Activated T-cell treated with anti-CD3 and anti-CD28 coated beads, Interleukin-2, amount 50 U/mL, for 4 hours (primary cell): ENCODE measurements around the gene EFNA5. TPM values are rescaled to one million over a fixed set of nuclear protein-coding genes. Genes with fewer than 3 reads are reported as not detected.

Source experiments
- ATAC-seq, 2 donors: fragments of 200-7000 bp; cut with Tn5 transposase; one replicate each; pipeline ENCODE4 v1.10.0; 2021
- DNase-seq: peaks from one replicate; pipeline ENCODE4 v3.0.0-alpha.2; 2020
- H3K27me3 Mint-ChIP-seq: one replicate; pipeline ENCODE4 v1.8.0; 2021; ENCODE audit warnings: low read depth, mixed read lengths
- H3K36me3 Mint-ChIP-seq: one replicate; pipeline ENCODE4 v1.8.0; 2022; ENCODE audit warnings: mixed read lengths; ENCODE audit not compliant: insufficient read depth
- H3K4me1 Mint-ChIP-seq: one replicate; pipeline ENCODE4 v1.8.0; 2021; ENCODE audit warnings: low read depth, mixed read lengths
- H3K4me3 Mint-ChIP-seq: one replicate; pipeline ENCODE4 v1.8.0; 2021; ENCODE audit warnings: mild to moderate bottlenecking, moderate library complexity, mixed read lengths
- H3K9me3 Mint-ChIP-seq: one replicate; pipeline ENCODE4 v1.8.0; 2021; ENCODE audit warnings: mixed read lengths
- total RNA-seq, 3 donors: library from RNA; stranded (reverse); gene quantifications; one replicate each; pipeline ENCODE4 v1.2.1, GENCODE V29; 2021

EFNA5 gene
- total RNA-seq, 3 donors from 2014 or later: 0.13 to 0.24 TPM; not detected in 1

DNA sequence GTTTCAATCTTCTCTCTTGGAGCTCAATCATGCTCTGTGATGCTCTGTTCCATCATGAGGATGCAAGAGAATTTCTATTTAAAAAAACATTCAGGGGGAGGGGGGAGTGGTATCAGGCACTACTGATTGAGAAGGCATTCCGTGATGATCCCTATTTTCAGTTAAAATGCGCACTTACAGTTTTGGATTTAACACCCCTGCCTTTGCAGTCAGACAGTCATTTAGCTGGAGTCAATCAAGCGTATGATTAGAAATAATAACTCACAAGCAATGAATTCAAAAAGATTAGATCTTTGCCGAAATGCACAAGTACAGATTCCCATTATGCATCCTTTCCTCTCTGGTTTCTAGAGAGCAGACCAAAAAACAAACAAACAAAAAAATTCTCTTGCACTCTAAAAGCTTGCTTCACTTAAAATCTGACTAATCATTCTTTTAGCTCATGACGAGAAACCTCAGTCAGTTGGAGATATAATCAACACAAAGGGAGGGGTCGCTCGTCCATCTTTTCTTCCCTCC lies 55.4 kb downstream of the EFNA5 start:
- no peak for DNase-seq
- Mint-ChIP-seq H3K9me3 (no peaks in the 10 kb centered on the region), H3K4me3 (no peak overlapping the region), H3K36me3 (no peaks in the 10 kb centered on the region), H3K27me3 (peaks cover 7% of the 10 kb centered on the region), H3K4me1 (no peaks in the 10 kb centered on the region)
- ATAC-seq: no peak

DNA sequence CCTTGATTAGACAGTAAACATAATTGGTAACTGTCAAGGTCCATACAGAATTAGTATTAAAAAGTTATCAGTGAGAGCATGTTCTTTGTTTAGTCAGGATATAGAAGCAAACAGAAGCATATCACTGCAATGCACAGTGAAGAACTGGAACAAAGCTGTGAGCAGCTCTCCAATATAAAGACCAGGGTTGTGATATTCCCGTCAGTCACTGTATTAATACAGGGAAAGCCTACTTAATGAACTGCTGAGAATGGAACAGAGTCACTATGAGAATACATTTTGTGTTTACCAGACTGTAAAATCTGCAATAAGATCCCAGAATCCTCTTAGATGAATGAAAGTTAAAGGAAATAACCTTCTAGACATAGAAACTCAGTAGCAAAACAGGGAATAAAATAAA lies 58.2 kb downstream of the EFNA5 start:
- no peak overlapping the region for H3K4me3 Mint-ChIP-seq
- peaks cover 6% of the 10 kb centered on the region for H3K27me3 Mint-ChIP-seq
- no peak for ATAC-seq
- H3K9me3 Mint-ChIP-seq: no peaks in the 10 kb centered on the region
- DNase-seq: no peak
- no peaks in the 10 kb centered on the region for H3K36me3 Mint-ChIP-seq
- no peaks in the 10 kb centered on the region for H3K4me1 Mint-ChIP-seq

DNA sequence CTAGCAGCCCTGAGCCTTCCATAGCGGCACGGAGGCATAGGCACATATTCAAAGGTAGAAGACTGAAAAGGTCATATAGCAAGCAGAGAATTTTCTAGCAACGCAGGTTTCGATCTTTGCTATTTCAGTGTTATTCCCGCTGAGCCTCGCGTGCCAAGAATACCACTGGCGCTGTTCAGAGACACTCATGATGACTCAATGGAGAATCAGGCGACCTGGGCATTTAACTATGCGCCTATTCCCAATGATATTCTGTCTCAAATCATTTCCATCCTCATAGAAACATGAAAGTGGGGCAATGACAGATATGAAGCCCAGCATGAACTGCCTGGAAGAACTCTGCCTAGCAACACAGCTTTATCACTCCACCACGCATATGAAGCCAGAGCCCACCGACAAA lies 59.9 kb downstream of the EFNA5 start:
- no peaks in the 10 kb centered on the region for H3K9me3 Mint-ChIP-seq
- no peak overlapping the region for H3K4me3 Mint-ChIP-seq
- DNase-seq (no peak), ATAC-seq (no peak)
- H3K4me1 Mint-ChIP-seq: no peaks in the 10 kb centered on the region
- peaks cover 6% of the 10 kb centered on the region for H3K27me3 Mint-ChIP-seq
- H3K36me3 Mint-ChIP-seq: no peaks in the 10 kb centered on the region

DNA sequence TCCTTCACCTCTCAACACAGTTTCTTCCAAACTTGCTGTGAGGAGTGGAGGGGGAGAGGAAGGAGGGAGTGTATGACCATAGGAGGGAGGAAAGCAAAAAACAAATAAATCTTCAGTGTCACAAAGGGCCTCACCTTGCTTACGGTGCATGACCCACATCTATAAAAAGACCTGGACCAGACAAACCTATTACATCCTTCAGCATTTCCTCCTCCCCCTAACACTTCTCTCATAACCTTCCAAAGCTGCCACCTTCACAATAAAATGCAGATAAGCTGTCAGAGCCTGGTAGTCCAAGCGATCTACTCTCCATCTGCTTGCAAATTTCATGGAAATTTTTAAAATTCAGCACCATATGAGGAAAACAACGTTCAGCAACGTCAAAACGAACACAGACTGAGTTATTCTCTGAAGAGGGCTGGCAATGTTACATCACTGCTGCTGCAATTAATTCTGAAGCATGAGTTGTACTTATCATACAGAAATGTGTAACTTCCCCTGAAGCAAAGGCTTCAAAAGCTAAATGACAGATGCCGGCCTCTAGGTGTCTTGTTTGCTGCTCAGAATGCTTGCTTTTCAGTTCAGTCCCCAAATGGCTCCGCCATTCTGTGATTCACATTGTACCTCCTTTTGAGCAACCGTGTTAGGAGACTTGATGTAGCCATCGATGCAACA lies 62.9 kb downstream of the EFNA5 start:
- no peaks in the 10 kb centered on the region for H3K9me3 Mint-ChIP-seq
- H3K36me3 Mint-ChIP-seq: no peaks in the 10 kb centered on the region
- H3K4me1 Mint-ChIP-seq: no peaks in the 10 kb centered on the region
- ATAC-seq (no peak), DNase-seq (no peak)
- H3K27me3 Mint-ChIP-seq: peaks cover 6% of the 10 kb centered on the region
- H3K4me3 Mint-ChIP-seq: no peak overlapping the region

DNA sequence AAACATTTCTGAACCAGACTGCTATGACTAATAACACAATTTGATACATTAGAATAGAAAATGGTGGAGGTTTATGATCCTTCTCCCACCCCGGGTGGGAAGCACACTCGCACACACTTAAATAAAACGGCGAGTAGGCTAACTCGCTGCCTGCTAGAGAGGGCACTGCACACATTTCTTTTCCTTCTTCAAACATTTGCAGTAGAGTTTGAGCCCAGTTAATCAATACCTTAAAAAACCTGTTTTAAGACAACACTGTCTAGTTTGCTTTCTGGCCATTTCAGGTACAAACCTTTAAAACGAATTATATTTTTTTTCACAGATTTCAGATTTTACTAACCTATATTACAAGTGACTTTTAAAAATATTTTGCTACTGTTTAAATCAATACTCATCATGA lies 63.5 kb downstream of the EFNA5 start:
- peaks cover 6% of the 10 kb centered on the region for H3K27me3 Mint-ChIP-seq
- no peaks in the 10 kb centered on the region for H3K36me3 Mint-ChIP-seq
- DNase-seq (no peak), ATAC-seq (no peak)
- no peaks in the 10 kb centered on the region for H3K9me3 Mint-ChIP-seq
- H3K4me1 Mint-ChIP-seq: no peaks in the 10 kb centered on the region
- H3K4me3 Mint-ChIP-seq: no peak overlapping the region

DNA sequence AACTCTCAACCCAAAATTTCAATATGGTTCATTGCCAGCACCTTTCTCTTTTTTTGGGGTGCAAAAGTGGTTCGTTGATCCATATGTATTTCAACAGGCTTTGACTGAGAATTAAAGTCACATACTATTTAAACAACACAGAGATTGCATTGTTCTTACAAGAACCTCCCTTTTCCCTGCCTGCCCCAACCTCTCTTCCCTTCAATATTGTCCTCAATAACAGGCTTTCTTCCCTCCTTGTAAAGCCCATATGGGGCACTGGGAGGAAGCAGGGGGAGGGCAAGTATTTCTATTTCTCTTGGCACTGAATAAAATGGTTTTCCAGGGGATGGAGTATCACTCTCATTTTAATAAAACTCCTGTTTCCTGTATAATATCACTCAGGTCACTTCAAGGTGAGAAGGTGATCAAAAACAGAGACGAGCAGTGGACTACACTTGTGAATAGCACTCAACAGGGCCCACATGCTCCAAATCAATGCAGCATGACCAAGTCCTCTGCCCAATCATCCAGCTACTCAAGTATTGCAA lies 65.1 kb downstream of the EFNA5 start:
- H3K4me3 Mint-ChIP-seq: no peak overlapping the region
- ATAC-seq (no peak), DNase-seq (no peak)
- H3K9me3 Mint-ChIP-seq: no peaks in the 10 kb centered on the region
- H3K27me3 Mint-ChIP-seq: peaks cover 2% of the 10 kb centered on the region
- no peaks in the 10 kb centered on the region for H3K4me1 Mint-ChIP-seq
- no peaks in the 10 kb centered on the region for H3K36me3 Mint-ChIP-seq

- Mint-ChIP-seq H3K36me3 (no peaks in the 10 kb centered on the region), H3K4me1 (no peaks in the 10 kb centered on the region), H3K4me3 (no peak overlapping the region), H3K9me3 (no peaks in the 10 kb centered on the region), H3K27me3 (peaks cover 2% of the 10 kb centered on the region)
- ATAC-seq: no peak
- DNase-seq: no peak
Measured at GRCh38 chr5:107604990-107605389, 65.7 kb downstream of the EFNA5 start.

DNA sequence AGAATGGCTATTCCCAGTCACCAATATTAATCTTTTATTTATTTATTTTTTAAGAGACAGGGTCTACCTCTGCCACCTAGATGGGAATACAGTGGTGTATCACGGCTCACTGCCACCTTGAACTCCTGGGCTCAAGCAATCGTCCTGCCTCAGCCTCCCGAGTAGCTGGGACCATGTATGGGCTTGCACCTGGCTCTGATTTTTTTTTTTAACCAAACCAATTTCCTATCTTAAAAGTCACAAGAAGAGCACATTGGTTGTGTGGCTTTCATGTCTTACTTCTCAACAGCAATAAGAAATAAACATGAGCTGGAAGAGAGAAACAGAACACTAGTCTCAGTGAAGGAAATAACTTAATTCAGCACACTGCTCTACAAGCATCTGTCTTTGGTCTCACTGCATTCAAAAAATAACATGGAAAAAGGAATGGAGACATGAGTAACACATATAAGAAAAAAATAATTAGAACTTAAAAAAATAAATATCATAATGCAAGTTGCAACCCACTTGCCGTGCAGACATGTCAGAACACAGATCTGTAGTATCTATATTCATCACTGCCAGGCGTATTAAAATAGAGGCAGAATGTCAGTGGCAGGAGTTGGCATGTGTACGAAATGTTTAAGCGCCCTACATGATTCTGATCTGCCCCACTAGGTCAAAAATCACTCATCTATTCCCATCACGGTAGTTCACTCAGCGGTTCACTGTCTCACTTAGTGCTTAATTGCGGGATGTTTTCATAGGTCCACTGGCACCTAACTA lies 66.4 kb downstream of the EFNA5 start:
- Mint-ChIP-seq H3K36me3 (no peaks in the 10 kb centered on the region), H3K4me3 (no peak overlapping the region), H3K4me1 (no peaks in the 10 kb centered on the region), H3K27me3 (no peaks in the 10 kb centered on the region), H3K9me3 (no peaks in the 10 kb centered on the region)
- ATAC-seq: no peak
- DNase-seq: no peak

DNA sequence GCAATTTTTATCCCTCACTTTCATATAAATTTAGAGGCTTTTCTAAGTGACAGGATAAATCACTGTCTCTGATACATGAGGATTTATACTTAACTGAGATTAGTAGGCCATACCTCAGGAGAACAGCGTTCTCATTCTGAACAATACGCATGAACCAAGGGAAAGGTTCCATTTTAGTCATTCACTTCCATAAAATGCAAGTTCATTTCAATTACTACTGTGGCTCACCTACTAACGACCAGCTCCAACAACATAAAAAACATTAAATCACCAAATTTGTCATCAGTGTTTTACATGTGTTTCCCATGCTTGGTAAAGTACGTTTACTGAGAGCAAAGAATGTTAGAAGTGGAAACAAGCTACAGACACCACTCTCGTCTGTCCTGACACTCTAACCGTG lies 67.4 kb downstream of the EFNA5 start:
- H3K4me1 Mint-ChIP-seq: no peaks in the 10 kb centered on the region
- ATAC-seq: no peak
- H3K9me3 Mint-ChIP-seq: no peaks in the 10 kb centered on the region
- H3K36me3 Mint-ChIP-seq: no peaks in the 10 kb centered on the region
- H3K4me3 Mint-ChIP-seq: no peak overlapping the region
- DNase-seq: no peak
- no peaks in the 10 kb centered on the region for H3K27me3 Mint-ChIP-seq

DNA sequence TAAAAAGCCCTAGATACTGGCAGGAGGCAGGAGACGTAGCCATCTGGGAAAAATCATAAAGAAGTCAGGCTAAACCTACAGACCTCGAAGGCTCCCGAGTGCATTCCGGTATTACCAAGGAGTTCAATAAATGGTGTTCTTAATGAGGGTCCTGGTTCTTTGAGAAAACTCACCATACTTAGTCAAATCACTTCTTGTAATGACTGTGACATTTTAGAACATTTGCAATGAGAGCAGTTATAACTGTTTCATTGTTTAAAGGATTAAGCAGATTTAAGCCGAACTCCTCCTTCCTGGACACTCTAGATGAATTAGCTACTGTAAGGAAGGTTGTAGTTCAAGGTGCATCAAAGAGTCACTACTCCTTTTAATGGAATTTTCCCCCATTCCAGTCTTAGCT lies 67.8 kb downstream of the EFNA5 start:
- H3K36me3 Mint-ChIP-seq: no peaks in the 10 kb centered on the region
- no peaks in the 10 kb centered on the region for H3K27me3 Mint-ChIP-seq
- no peak for DNase-seq
- no peaks in the 10 kb centered on the region for H3K9me3 Mint-ChIP-seq
- no peak for ATAC-seq
- H3K4me1 Mint-ChIP-seq: no peaks in the 10 kb centered on the region
- no peak overlapping the region for H3K4me3 Mint-ChIP-seq

- ATAC-seq (no peak), DNase-seq (no peak)
- no peaks in the 10 kb centered on the region for H3K9me3 Mint-ChIP-seq
- no peaks in the 10 kb centered on the region for H3K4me1 Mint-ChIP-seq
- no peak overlapping the region for H3K4me3 Mint-ChIP-seq
- H3K27me3 Mint-ChIP-seq: peaks cover 3% of the 10 kb centered on the region
- H3K36me3 Mint-ChIP-seq: no peaks in the 10 kb centered on the region
Measured at GRCh38 chr5:107601076-107601475, 69.7 kb downstream of the EFNA5 start.

GRCh38 chr5:107598958-107599357 lies 71.8 kb downstream of the EFNA5 start:
- Mint-ChIP-seq H3K36me3 (no peaks in the 10 kb centered on the region), H3K9me3 (no peaks in the 10 kb centered on the region), H3K4me1 (no peaks in the 10 kb centered on the region), H3K27me3 (peaks cover 3% of the 10 kb centered on the region), H3K4me3 (no peak overlapping the region)
- DNase-seq: no peak
- ATAC-seq: no peak

GRCh38 chr5:107597803-107598202 lies 72.9 kb downstream of the EFNA5 start:
- DNase-seq: no peak
- H3K9me3 Mint-ChIP-seq: no peaks in the 10 kb centered on the region
- peaks cover 3% of the 10 kb centered on the region for H3K27me3 Mint-ChIP-seq
- no peaks in the 10 kb centered on the region for H3K4me1 Mint-ChIP-seq
- H3K4me3 Mint-ChIP-seq: no peak overlapping the region
- ATAC-seq: no peak
- H3K36me3 Mint-ChIP-seq: no peaks in the 10 kb centered on the region

- Mint-ChIP-seq H3K36me3 (no peaks in the 10 kb centered on the region), H3K4me3 (no peak overlapping the region), H3K4me1 (no peaks in the 10 kb centered on the region), H3K9me3 (no peaks in the 10 kb centered on the region), H3K27me3 (peaks cover 3% of the 10 kb centered on the region)
- ATAC-seq (no peak), DNase-seq (no peak)
Measured at GRCh38 chr5:107597247-107597646, 73.5 kb downstream of the EFNA5 start.
